Liver (tissue), 9 donors: ENCODE results near the gene PMFBP1. TPM values are rescaled to one million over a fixed set of nuclear protein-coding genes. Genes with fewer than 3 reads are reported as not detected.

ENCODE experiments used
- DNase-seq: peaks from one replicate; pipeline ENCODE4 v3.0.0-alpha.2; 2017; ENCODE audit warnings: low spot score
- H3K27ac ChIP-seq, 2 donors: one replicate each; pipeline ENCODE4 v1.7.0; 2013; ENCODE audit warnings: inconsistent platforms in 2 of 2, low read length in 2 of 2, control low read depth in 1 of 2, low read depth in 1 of 2, mild to moderate bottlenecking in 1 of 2
- H3K27me3 ChIP-seq, 4 donors: one replicate each; pipeline versions ENCODE4 v1.6.1 to v1.7.0; 2013; ENCODE audit warnings: low read length in 3 of 4, inconsistent platforms in 1 of 4, mild to moderate bottlenecking in 1 of 4, moderate library complexity in 1 of 4; ENCODE audit not compliant: control insufficient read depth in 4 of 4, insufficient read depth in 4 of 4
- H3K36me3 ChIP-seq, 4 donors: one replicate each; pipeline versions ENCODE4 v1.6.1 to v1.7.0; 2013; ENCODE audit warnings: low read length in 3 of 4, mild to moderate bottlenecking in 3 of 4, low read depth in 1 of 4, moderate library complexity in 1 of 4; ENCODE audit not compliant: control insufficient read depth in 4 of 4, insufficient read depth in 3 of 4
- H3K4me1 ChIP-seq, 4 donors: one replicate each; pipeline versions ENCODE4 v1.6.1 to v1.7.0; 2013; ENCODE audit warnings: low read length in 3 of 4, mild to moderate bottlenecking in 3 of 4, moderate library complexity in 1 of 4; ENCODE audit not compliant: control insufficient read depth in 4 of 4, insufficient read depth in 4 of 4
- H3K4me3 ChIP-seq, 3 donors: one replicate each; pipeline versions ENCODE4 v1.6.1 to v1.7.0; 2013; ENCODE audit warnings: low read length in 3 of 3, control low read depth in 1 of 3, low read depth in 1 of 3, mild to moderate bottlenecking in 1 of 3
- H3K9ac ChIP-seq, 2 donors: one replicate each; pipeline ENCODE4 v1.7.0; 2013; ENCODE audit warnings: low read length in 2 of 2, mild to moderate bottlenecking in 2 of 2, moderate library complexity in 2 of 2, control low read depth in 1 of 2, low read depth in 1 of 2
- H3K9me3 ChIP-seq, 4 donors: one replicate each; pipeline versions ENCODE4 v1.6.1 to v1.7.0; 2013; ENCODE audit warnings: low read length in 3 of 4; ENCODE audit not compliant: control insufficient read depth in 4 of 4
- EGR1 ChIP-seq, 2 donors: IDR thresholded peaks; 2 replicates each; pipeline ENCODE4 v1.6.1; 2016 to 2018; ENCODE audit warnings: antibody characterized with exemption in 2 of 2, low read depth in 2 of 2
- FOXA1 ChIP-seq: IDR thresholded peaks from 2 replicates; pipeline ENCODE4 v1.6.1; 2016; ENCODE audit warnings: antibody characterized with exemption
- FOXA2 ChIP-seq: IDR thresholded peaks from 2 replicates; pipeline ENCODE4 v1.6.1; 2016; ENCODE audit warnings: antibody characterized with exemption
- GABPA ChIP-seq, 2 donors: IDR thresholded peaks in 1 of 2; conservative IDR thresholded peaks in 1 of 2; 2 replicates each; pipeline ENCODE4 v1.6.1; 2016; ENCODE audit warnings: antibody characterized with exemption in 2 of 2, mild to moderate bottlenecking in 1 of 2, moderate library complexity in 1 of 2
- JUND ChIP-seq, 2 donors: IDR thresholded peaks; 2 replicates each; pipeline ENCODE4 v1.6.1; 2016; ENCODE audit warnings: antibody characterized with exemption in 2 of 2
- NR2F2 ChIP-seq: IDR thresholded peaks from 2 replicates; pipeline ENCODE4 v1.6.1; 2016; ENCODE audit warnings: antibody characterized with exemption
- RAD21 ChIP-seq, 2 donors: IDR thresholded peaks; 2 replicates each; pipeline ENCODE4 v1.6.1; 2016; ENCODE audit warnings: antibody characterized with exemption in 2 of 2, mild to moderate bottlenecking in 2 of 2
- RXRA ChIP-seq, 2 donors: IDR thresholded peaks; 2 replicates each; pipeline ENCODE4 v1.6.1; 2017 to 2018; ENCODE audit warnings: antibody characterized with exemption in 2 of 2, mild to moderate bottlenecking in 1 of 2
- SP1 ChIP-seq: IDR thresholded peaks from 2 replicates; pipeline ENCODE4 v1.6.1; 2018; ENCODE audit warnings: antibody characterized with exemption, mild to moderate bottlenecking
- TAF1 ChIP-seq: conservative IDR thresholded peaks from 2 replicates; pipeline ENCODE4 v1.6.1; 2016; ENCODE audit warnings: antibody characterized with exemption, mild to moderate bottlenecking
- YY1 ChIP-seq: IDR thresholded peaks from 2 replicates; pipeline ENCODE4 v1.6.1; 2016; ENCODE audit warnings: antibody characterized with exemption, mild to moderate bottlenecking
- WGBS: extraction: QIAGEN DNeasy Blood & Tissue Kit; methylation state at CpG from one replicate; pipeline ENCODE4 v1.1.7; 2013; 5-methylcytosine and 5-hydroxymethylcytosine counted together
- polyA plus RNA-seq, 2 donors: library from polyadenylated mRNA; stranded (reverse) in 1 of 2; unstranded in 1 of 2; fragments of 200-250 nt in 1 of 2; fragments of >200 nt in 1 of 2; fragmentation: Nextera tagmentation in 1 of 2; extraction: Ambion mirVana in 1 of 2; gene quantifications; one replicate each; pipeline versions ENCODE4 v1.2.1 to v1.2.3, GENCODE V29; 2013 to 2015
- total RNA-seq, 2 donors: library from RNA; depleted of rRNA; stranded (reverse); fragments of >200 nt; gene quantifications; one replicate each; pipeline ENCODE4 v1.2.3, GENCODE V29; 2014
- TF ChIP-seq, protein P1 (sequence below): IDR thresholded peaks from 2 replicates; pipeline ENCODE4 v1.6.1; 2016; ENCODE audit warnings: antibody characterized with exemption
- TF ChIP-seq, protein P2 (sequence below): IDR thresholded peaks from 2 replicates; pipeline ENCODE4 v1.6.1; 2016; ENCODE audit warnings: antibody characterized with exemption
- TF ChIP-seq, protein P3 (sequence below): fragments of 150-350 bp; IDR thresholded peaks from 2 replicates; pipeline ENCODE4 v1.5.1; 2017; ENCODE audit warnings: improper control_type of control experiment, low read depth, low read length; ENCODE audit not compliant: missing input control
- TF ChIP-seq, protein P4 (sequence below): IDR thresholded peaks from 2 replicates; pipeline ENCODE4 v1.6.1; 2016; ENCODE audit warnings: antibody characterized with exemption
- donor health status: healthy.
- donor health status: healthy.
- donor health status: healthy.
- donor health status: healthy.
- donor health status: healthy.

Gene PMFBP1
- total and polyA plus RNA-seq, 4 donors, result 0.06 to 1.4 (median 0.29) TPM

DNA sequence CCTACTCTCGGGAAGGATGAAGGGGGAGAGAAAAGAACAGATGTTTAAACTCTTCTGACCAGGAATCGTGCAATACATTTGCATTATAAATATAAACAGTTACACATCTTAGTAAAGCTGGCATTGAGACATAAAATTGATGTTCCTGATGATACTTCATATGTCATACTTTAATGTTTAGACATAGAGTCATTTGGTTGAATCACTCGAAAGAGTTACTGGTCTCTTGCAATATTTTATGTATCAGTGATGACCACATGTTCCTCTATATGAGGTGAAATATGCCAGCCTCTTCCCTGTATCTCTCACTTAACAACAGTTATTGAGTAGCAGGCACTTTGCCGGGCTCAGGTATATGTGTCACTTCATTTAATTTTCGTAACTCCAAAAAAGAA, 49.7 kb upstream of the PMFBP1 start:
- no peaks in the 10 kb centered on the region for H3K36me3 ChIP-seq
- no peak overlapping the region for H3K27ac ChIP-seq
- peaks cover 0 to 8% (median 0%) of the 10 kb centered on the region in 4 donors for H3K4me1 ChIP-seq
- H3K9me3 ChIP-seq, result no peaks in the 10 kb centered on the region
- H3K27me3 ChIP-seq, result no peaks in the 10 kb centered on the region
- H3K4me3 ChIP-seq, result no peak overlapping the region
- TF ChIP-seq, protein P1, sequence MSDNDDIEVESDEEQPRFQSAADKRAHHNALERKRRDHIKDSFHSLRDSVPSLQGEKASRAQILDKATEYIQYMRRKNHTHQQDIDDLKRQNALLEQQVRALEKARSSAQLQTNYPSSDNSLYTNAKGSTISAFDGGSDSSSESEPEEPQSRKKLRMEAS, result no peak
- no peak for TF ChIP-seq RAD21 (IDR thresholded peaks at IDR 0.05)
- TF ChIP-seq, protein P2, sequence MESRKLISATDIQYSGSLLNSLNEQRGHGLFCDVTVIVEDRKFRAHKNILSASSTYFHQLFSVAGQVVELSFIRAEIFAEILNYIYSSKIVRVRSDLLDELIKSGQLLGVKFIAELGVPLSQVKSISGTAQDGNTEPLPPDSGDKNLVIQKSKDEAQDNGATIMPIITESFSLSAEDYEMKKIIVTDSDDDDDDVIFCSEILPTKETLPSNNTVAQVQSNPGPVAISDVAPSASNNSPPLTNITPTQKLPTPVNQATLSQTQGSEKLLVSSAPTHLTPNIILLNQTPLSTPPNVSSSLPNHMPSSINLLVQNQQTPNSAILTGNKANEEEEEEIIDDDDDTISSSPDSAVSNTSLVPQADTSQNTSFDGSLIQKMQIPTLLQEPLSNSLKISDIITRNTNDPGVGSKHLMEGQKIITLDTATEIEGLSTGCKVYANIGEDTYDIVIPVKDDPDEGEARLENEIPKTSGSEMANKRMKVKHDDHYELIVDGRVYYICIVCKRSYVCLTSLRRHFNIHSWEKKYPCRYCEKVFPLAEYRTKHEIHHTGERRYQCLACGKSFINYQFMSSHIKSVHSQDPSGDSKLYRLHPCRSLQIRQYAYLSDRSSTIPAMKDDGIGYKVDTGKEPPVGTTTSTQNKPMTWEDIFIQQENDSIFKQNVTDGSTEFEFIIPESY, result no peak
- no peak for TF ChIP-seq TAF1
- no peak for TF ChIP-seq JUND (IDR thresholded peaks at IDR 0.05)
- TF ChIP-seq YY1, result no peak
- no peak for TF ChIP-seq RXRA (IDR thresholded peaks at IDR 0.05)
- TF ChIP-seq FOXA2, result no peak
- no peak for TF ChIP-seq FOXA1
- WGBS, result 75% methylated on average over 5 of the region's 5 CpGs
- DNase-seq, result no peak
- H3K9ac ChIP-seq, result no peak overlapping the region

DNA sequence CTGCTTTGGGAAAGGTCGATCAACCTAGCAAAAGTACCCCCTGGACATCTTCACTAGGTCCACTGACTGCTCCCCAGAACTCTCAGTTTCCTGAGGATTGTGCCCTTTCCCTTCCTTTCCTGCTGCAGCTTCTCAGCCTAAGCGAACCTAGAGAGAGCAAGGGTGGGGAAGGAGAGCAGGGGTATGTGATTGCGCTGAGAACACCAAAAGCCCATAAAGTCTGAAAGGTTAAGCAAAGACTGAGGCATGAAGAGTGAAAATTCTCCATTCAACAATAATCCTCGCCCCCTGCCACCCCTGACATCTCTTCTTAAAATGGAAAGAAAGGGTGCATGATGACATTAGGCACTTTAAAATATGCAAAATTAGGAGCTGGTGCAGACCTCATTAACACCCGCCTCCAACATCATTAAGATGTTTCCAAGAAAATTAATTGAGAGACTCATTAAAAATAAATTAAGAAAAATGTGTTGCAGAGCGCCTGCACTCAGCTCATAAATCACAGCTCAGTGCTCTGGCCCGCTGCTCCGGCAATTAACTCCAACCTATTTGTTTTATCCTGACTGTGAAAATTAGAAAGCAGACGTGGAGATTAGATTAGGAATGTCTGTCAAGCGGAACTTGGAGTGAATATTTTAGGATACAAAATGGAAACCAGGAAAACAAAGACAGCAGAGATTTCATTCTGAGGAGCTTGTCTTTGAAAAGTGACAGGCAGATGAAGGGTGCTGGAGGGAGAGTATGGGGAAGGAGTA, 49.1 kb upstream of the PMFBP1 start:
- Histone ChIP-seq H3K9me3 (no peaks in the 10 kb centered on the region), H3K4me3 (no peak overlapping the region), H3K27me3 (no peaks in the 10 kb centered on the region), H3K27ac (no peak overlapping the region), H3K36me3 (no peaks in the 10 kb centered on the region), H3K4me1 (peaks cover 0 to 8% (median 0%) of the 10 kb centered on the region in 4 donors), H3K9ac (no peak overlapping the region)
- 75% methylated on average over 10 of the region's 10 CpGs for WGBS
- no peak for DNase-seq
- TF ChIP-seq GABPA (IDR thresholded peaks at IDR 0.05 in 1 of 2, conservative IDR thresholded peaks at IDR 0.05 in 1 of 2) (no peak), RXRA (IDR thresholded peaks at IDR 0.05) (no peak)

DNA sequence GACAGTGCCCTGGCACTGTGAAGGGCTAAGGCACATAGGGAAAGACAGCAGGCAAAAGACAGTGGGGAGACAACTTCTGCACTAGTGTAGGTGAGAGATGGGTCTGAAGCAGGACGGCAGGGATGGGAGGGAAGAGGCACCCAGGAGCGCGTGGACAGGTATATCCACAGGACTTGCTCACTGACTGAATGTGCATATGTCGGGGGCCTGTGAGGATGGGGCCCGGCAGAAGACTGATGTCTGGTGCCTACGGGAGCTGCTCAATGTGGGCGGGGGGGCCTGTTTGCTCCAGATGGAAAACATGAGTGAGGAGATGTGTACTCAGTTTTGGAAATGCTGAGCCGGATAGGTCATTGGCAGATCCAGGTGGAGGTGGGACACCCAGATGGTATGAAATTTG, 47.3 kb upstream of the PMFBP1 start:
- no peaks in the 10 kb centered on the region for H3K27me3 ChIP-seq
- H3K4me3 ChIP-seq, result no peak overlapping the region
- 94% methylated on average over 8 of the region's 8 CpGs for WGBS
- H3K4me1 ChIP-seq, result no peaks in the 10 kb centered on the region
- no peak overlapping the region for H3K27ac ChIP-seq
- no peaks in the 10 kb centered on the region for H3K9me3 ChIP-seq
- no peak overlapping the region for H3K9ac ChIP-seq
- DNase-seq, result no peak
- TF ChIP-seq, protein P1, result no peak
- H3K36me3 ChIP-seq, result no peaks in the 10 kb centered on the region

DNA sequence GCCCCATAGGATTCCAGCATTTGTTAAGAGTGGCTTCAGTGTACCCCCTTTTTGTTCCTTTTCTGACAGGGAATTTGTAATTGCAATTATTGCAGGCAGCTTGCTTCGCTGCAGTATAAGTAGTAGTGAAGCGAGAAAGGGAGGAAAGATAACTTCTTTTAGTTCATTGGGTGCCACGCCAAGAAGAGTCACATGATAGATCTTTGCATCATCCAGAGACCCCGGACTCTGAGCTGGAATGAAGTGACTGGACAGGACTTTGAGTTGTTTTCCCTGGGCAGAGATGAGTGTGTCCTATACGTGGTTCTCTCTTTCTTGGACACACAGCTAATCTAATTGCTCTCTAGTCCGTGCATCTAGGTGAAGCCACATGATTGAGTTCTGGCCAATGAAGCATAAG, 44.8 kb upstream of the PMFBP1 start:
- H3K4me1 ChIP-seq, result no peaks in the 10 kb centered on the region
- WGBS, result 75% methylated on average over 6 of the region's 6 CpGs
- H3K9me3 ChIP-seq, result no peaks in the 10 kb centered on the region
- H3K27ac ChIP-seq, result no peak overlapping the region
- no peaks in the 10 kb centered on the region for H3K27me3 ChIP-seq
- H3K36me3 ChIP-seq, result no peaks in the 10 kb centered on the region
- H3K4me3 ChIP-seq, result no peak overlapping the region
- H3K9ac ChIP-seq, result no peak overlapping the region
- DNase-seq, result no peak
- TF ChIP-seq, protein P1, result no peak
- no peak for TF ChIP-seq SP1
- no peak for TF ChIP-seq GABPA (IDR thresholded peaks at IDR 0.05 in 1 of 2, conservative IDR thresholded peaks at IDR 0.05 in 1 of 2)
- no peak for TF ChIP-seq FOXA2
- no peak for TF ChIP-seq FOXA1
- no peak for TF ChIP-seq EGR1 (IDR thresholded peaks at IDR 0.05; ENCODE audit: low read depth in 2 of 2)
- no peak for TF ChIP-seq NR2F2
- TF ChIP-seq RAD21 (IDR thresholded peaks at IDR 0.05), result no peak
- TF ChIP-seq, protein P2, result no peak
- TF ChIP-seq, protein P3, sequence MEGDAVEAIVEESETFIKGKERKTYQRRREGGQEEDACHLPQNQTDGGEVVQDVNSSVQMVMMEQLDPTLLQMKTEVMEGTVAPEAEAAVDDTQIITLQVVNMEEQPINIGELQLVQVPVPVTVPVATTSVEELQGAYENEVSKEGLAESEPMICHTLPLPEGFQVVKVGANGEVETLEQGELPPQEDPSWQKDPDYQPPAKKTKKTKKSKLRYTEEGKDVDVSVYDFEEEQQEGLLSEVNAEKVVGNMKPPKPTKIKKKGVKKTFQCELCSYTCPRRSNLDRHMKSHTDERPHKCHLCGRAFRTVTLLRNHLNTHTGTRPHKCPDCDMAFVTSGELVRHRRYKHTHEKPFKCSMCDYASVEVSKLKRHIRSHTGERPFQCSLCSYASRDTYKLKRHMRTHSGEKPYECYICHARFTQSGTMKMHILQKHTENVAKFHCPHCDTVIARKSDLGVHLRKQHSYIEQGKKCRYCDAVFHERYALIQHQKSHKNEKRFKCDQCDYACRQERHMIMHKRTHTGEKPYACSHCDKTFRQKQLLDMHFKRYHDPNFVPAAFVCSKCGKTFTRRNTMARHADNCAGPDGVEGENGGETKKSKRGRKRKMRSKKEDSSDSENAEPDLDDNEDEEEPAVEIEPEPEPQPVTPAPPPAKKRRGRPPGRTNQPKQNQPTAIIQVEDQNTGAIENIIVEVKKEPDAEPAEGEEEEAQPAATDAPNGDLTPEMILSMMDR, result no peak
- no peak for TF ChIP-seq RXRA (IDR thresholded peaks at IDR 0.05)
- no peak for TF ChIP-seq YY1
- TF ChIP-seq JUND (IDR thresholded peaks at IDR 0.05), result no peak
- TF ChIP-seq, protein P4, sequence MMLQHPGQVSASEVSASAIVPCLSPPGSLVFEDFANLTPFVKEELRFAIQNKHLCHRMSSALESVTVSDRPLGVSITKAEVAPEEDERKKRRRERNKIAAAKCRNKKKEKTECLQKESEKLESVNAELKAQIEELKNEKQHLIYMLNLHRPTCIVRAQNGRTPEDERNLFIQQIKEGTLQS, result no peak
